HG03159 (cell line): ENCODE results near the gene KRT82.
"Not testable (repeated sequence)": the region's sequence is repeated elsewhere in the genome, so short reads cannot be mapped to it uniquely, and the experiment has no call there.

ENCODE experiments used
- ATAC-seq: cut with Tn5 transposase; IDR thresholded peaks from one replicate; pipeline ENCODE4 v1.9.1; 2021; ENCODE audit warnings: mild to moderate bottlenecking, moderate library complexity; ENCODE audit not compliant: unreplicated experiment

KRT82 gene

GRCh38 chr12:52413202-52413601 is 7.1 kb upstream of the KRT82 start:
- no peak for ATAC-seq

GRCh38 chr12:52411815-52412214 is 5.7 kb upstream of the KRT82 start:
- ATAC-seq, result no peak

- not testable (repeated sequence) for ATAC-seq
Observed at GRCh38 chr12:52410589-52411248, 4.6 kb upstream of the KRT82 start.

GRCh38 chr12:52407918-52408317 is 1.8 kb upstream of the KRT82 start:
- ATAC-seq, result no peak

- no peak for ATAC-seq
Observed at GRCh38 chr12:52404951-52405350, 1.2 kb downstream of the KRT82 start.

- no peak for ATAC-seq
Observed at GRCh38 chr12:52403561-52403960, 2.6 kb downstream of the KRT82 start.

GRCh38 chr12:52402873-52403540 is 3.1 kb downstream of the KRT82 start:
- ATAC-seq, result no peak

GRCh38 chr12:52402377-52402776 is 3.8 kb downstream of the KRT82 start:
- ATAC-seq, result no peak

GRCh38 chr12:52401926-52402325 is 4.2 kb downstream of the KRT82 start:
- ATAC-seq, result no peak

- no peak for ATAC-seq
Observed at GRCh38 chr12:52401526-52401925, 4.6 kb downstream of the KRT82 start.

GRCh38 chr12:52400906-52401305 is 5.2 kb downstream of the KRT82 start:
- no peak for ATAC-seq

- no peak for ATAC-seq
Observed at GRCh38 chr12:52399756-52400155, 6.4 kb downstream of the KRT82 start.

GRCh38 chr12:52398176-52398575 is 8.0 kb downstream of the KRT82 start:
- no peak for ATAC-seq

- ATAC-seq, result no peak
Observed at GRCh38 chr12:52396656-52397055, 9.5 kb downstream of the KRT82 start.

- ATAC-seq, result no peak
Observed at GRCh38 chr12:52395761-52396434, 10.2 kb downstream of the KRT82 start.

- no peak for ATAC-seq
Observed at GRCh38 chr12:52394836-52395405, 11.2 kb downstream of the KRT82 start.

- no peak for ATAC-seq
Observed at GRCh38 chr12:52392465-52393007, 13.6 kb downstream of the KRT82 start.

- no peak for ATAC-seq
Observed at GRCh38 chr12:52391618-52392002, 14.5 kb downstream of the KRT82 start.

- no peak for ATAC-seq
Observed at GRCh38 chr12:52390739-52391617, 15.2 kb downstream of the KRT82 start.
